IPS-NIHi7 (cell line): Measurements from ENCODE around the gene AVEN.
"Not testable (repeated sequence)": the region's sequence is repeated elsewhere in the genome, so short reads cannot be mapped to it uniquely, and the experiment has no call there.

Experiments used
- DNase-seq: peaks from one replicate; pipeline ENCODE4 v3.0.0; 2012; ENCODE audit warnings: mixed read lengths; ENCODE audit errors: extremely low spot score

Gene AVEN, protein sequence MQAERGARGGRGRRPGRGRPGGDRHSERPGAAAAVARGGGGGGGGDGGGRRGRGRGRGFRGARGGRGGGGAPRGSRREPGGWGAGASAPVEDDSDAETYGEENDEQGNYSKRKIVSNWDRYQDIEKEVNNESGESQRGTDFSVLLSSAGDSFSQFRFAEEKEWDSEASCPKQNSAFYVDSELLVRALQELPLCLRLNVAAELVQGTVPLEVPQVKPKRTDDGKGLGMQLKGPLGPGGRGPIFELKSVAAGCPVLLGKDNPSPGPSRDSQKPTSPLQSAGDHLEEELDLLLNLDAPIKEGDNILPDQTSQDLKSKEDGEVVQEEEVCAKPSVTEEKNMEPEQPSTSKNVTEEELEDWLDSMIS

DNA sequence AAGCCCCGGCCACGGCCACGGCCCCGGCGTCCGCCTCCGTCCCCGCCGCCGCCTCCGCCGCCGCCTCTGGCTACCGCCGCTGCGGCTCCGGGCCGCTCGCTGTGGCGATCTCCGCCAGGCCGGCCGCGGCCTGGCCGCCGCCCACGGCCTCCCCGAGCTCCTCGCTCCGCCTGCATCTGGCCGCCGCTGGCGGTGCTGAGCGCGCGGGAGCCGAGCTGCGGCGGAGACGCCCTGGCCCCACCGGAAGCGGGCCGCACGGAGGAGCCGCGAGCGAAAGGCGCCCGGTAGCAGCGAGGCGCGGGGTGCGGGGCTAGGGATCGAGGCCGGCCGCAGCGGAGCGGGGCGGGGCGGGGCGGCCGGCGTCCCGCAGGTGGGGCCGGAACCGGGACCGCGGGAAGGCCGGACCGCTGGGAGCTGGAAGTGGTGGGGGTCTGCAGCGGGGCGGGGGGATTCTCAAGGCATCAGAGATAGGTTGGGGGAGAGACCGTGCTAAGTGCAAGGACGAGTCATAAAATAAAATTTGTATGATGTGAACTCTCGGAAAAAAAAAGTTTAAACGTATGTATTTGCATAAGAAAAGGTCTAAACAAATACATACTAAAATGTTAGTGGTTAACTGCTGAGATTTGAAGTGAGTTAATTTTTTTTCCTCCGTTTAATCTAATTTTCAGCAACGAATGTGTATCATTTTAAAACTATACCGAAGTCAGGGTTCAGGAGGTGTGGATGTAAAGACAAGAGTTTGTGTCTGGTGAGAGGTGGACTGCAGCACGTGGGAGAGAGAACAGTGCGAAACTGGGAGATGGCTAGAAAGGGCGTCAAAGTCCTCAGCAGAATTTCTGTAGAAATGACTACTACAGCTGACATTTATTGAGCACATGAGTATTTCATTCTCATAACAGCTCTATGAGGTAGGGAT is at the start of gene AVEN:
TSS of gene AVEN (minus strand) at position 334 of the 919 bp plus-strand sequence. CDS start at position 176, 158 bp downstream.
- peak; percentile 59 for DNase-seq

DNA sequence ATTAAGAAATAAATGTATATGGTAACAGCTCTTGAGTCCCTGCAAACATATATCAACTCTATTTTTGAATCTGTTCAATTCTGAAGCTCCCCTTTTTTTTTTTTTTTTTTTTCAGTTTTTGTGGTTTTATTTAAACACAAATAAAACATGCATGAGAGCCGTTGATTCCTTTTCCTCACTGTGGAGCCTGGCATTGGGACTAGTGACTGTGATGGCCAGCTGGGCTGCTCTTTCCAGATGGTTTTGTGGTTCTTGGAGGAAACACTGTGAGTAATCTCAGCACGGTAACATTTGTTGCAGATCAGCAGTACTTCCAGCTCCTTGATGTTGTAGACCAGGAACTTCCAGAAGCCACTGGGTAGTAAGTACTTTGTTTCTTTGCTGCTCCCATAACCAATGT is 46.7 kb upstream of the AVEN start:
- DNase-seq: no peak

DNA sequence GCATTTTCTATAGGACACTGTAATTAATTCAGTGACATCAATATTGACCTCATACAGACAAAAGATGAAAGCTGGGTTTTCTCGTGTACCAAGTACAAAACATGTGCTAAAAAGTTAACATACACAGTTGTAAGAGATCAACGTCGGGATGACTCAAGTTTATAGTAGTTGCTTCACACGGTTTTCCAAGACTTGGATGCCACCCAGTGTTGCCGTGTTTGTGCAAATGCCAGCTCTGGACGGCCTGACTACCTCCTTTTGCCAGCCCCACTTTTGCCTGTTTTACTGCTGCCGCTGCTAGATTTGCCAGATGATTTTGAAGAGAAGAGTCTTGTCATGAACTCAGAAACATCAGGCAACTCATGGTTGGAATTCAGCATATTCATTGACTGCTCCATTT is 45.1 kb upstream of the AVEN start:
- no peak for DNase-seq

DNA sequence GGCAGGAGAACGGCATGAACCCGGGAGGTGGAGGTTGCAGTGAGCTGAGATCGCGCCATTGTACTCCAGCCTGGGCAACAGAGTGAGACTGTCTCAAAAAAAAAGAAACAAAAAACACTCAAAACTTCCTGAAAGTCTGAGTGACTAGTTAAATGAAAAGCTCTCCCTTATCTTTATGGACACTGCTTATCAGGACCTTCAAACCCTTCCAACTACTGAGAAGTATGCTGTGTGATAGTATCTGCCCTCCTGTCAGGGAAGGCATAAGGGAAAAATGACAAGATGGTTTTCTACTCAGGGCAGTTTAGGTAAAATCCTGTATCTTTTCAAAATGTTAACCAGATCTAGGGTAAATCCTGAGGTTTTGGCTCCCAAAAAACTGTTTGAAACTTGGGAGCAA is 40.9 kb upstream of the AVEN start:
- no peak for DNase-seq

DNA sequence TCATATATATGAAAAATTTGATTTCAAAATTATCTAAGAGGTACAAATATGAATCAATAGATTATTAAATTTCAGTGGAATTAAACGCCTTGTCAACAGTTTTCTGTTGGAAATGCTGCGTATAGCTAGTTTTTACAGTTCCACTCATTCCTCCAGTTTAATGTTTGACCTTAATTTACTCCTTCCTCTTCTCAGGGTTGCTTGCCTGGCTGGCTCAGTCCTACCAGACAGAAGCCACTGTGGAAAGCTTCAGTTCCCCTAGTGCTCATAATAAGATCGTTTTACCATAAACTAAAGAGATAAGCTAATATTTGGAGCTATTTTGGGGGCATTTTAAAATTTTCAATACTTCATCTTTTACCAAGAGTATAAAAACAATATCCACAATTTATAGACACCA is 39.9 kb upstream of the AVEN start:
- no peak for DNase-seq

DNA sequence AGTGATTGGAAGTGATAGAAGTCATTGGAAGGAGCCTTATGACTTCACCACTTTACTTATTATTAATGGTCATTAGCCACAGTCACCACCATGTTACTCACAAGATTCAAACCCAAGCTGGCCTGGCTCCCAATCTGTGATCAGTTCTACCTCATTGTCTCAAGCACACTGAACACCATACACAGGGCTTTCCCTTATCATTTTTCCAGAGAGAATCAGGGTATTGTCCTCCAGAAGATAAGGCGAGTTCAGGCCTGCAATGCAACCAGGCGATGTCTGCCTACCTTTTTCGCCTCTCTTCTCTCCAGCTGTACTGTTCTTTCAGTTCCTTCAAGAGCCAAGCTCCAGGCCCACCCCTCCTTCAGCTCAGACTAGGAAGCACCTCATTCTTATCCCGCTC is 37.8 kb upstream of the AVEN start:
- DNase-seq: no peak

DNA sequence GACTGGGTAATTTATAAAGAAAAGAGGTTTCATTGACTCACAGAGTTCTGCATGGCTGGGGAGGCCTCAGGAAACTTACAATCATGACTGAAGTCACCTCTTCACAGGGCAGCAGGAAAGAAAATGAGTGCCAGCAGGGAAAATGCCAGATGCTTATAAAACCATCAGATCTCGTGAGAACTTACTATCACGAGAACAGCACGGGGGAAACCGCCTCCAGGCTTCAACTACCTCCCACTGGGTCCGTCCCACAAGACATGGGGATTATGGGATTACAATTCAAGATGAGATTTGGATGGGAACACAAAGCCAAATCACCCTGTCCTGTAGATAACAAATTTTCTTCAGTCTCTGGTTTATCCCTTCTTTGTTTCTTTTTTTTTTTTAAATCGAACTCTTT is 31.0 kb upstream of the AVEN start:
- no peak for DNase-seq

DNA sequence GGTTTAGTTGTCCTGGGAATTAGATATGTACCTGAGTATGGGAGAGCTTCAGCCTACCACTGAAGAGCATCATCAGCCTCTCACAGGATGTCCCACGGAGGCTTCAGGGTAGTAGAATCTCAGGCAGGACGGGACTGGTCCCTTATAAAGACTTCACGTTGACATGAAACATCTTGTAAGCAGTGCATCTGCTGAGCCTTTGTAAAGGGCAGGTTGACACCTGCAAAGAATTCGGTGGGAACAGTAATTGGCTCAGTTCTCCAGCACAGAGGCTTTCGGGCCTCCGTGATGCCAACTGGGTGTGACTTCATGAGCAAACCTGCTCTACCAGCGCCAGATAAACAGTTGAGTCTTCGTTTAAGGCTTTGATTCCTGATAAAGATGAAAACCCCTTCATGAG is 26.9 kb upstream of the AVEN start:
- no peak for DNase-seq

DNA sequence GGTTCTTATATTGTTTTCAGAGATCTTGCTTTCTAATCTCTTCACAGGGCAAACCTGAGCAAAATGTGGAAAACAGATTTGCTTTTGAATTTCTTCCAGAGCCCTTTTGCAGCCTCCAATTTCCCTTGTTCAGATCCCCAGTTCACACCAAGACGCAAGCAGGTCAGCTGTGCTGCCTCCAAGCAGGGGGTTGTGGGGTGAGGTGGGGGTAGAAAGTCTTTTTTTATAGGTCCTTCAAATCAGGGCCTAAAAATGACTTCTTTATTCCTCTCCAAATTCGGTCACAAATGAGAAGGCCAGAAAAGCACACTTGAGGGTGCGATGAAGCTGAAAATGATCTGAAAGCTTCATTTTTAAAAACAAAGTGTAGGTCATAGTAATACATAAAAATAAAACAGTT is 26.3 kb upstream of the AVEN start:
- DNase-seq: no peak

DNA sequence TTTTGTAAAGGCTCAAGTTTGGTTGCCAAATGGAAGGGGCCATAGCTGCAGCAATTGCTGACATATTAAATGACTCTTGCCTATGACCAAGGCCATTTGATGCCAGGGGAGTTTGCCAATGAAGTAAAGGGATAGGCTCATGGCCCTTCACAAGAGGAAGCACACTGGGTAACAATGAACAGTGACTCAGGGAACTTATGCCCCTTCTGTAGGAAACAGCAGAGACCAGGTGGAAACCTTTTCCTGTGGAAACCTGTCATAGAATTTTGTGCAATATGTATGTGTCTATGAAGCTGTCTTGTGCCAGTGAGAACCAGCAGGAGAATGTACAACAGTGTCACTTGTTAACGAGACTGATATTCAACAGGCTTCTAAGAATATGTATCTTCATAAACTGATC is 25.4 kb upstream of the AVEN start:
- DNase-seq: no peak

DNA sequence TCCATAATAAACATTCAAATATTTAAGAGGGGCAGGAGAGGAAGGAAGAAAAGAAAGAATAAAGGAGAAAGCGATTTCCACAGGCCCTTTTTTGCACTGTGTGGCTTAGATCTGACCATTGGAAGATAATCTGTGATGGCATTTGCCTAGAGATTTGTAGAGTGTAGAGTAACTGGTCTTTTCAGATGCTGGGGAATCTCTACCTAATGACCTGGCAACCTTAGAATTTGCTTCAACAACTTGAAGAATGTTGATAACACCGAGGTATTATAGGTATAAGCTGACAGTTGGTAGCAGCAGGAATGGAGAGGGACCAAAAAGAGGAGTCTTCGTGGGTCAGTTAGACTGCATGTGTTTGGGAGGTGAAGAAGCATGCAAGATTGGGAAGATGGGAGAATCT is 20.9 kb upstream of the AVEN start:
- DNase-seq: no peak

DNA sequence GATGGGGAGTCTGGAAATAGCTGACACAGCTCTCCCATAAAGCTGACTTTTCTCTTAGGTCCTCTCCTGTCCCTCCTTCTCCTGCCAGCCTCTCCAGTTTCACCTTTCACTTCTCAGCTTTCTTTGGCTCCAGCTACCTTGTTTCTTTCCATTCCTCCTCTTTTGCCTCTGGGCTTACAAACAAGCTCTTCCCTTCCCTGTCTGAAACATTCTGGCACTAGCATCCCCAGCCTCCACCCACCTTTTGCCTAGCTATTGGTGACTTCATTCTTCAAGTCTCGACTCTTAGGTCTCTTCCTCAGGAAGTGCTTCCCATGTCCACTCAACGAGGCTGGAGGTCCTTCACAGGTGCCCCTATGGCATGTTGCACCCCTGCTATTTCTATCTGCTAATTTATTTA is 20.5 kb upstream of the AVEN start:
- no peak for DNase-seq

DNA sequence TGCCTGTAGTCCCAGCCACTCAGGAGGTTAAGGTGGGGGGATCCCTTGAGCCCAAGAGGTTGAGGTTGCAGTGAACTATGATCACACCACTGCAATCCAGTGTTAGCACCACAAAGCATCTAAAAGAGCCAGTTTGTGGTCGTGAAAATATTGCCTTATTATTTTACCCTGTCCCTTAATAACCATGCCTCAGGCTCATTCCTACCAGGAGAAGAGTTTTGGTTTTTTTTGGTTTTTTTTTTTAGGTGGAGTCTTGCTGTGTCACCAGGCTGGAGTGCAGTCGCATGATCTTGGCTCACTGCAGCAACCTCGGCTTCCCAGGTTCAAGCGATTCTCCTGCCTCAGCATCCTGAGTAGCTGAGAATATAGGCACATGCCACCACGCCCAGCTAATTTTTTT is 17.9 kb upstream of the AVEN start:
- no peak for DNase-seq

DNA sequence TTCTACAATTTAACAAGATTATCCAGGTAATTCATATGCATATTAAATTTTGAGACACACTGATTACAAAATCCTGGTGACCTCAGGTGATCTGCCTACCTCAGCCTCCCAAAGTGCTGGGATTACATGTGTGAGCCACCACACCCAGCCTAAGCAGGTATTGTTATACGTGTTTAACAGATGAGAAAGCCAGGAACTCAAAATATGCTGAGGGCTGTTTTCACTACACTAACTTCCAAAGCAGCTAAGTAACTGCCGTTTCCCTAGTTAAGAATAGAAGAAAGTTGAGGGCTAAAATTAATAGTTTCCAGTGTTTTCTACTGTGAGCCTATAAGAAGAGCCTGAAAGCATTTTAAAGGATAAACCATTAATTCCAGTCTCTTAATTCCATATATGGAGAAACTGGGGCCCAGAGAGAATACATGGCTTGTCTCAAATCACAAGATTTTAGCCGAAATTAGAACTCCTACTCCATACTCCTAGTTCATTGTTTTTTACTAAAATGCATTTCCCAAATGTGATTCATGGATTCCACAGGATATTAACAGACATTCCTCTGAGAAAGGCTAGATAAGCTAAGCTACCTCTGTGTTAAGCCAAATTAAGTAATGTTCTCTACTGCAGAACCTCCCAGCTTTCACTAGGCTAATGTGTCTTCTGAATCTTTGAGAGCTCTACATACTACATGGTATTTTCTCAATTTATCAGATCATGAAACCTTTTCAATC is 17.0 kb upstream of the AVEN start:
- no peak for DNase-seq

DNA sequence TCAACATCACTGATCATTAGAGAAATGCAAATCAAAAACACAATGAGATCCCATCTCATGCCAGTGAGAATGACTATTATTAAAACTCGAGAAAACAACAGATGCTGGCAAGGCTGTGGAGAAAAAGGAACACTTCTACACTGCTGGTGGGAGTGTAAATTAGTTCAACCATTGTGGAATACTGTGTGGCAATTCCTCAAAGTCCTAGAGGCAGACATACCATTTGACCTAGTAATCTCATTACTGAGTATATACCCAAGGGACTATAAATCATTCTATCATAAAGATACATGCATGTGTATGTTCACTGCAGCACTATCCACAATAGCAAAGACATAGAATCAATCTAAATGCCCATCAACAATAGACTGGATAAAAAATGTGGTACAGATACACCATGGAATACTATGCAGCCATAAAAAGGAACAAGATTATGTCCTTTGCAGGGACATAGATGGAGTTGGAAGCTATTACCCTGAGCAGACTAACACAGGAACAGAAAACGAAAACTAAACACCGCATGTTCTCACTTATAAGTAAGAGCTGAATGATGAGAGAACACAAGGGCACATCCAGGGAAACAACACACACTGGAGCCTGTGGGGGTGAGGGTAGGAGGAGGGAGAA is 15.2 kb upstream of the AVEN start:
- no peak for DNase-seq

DNA sequence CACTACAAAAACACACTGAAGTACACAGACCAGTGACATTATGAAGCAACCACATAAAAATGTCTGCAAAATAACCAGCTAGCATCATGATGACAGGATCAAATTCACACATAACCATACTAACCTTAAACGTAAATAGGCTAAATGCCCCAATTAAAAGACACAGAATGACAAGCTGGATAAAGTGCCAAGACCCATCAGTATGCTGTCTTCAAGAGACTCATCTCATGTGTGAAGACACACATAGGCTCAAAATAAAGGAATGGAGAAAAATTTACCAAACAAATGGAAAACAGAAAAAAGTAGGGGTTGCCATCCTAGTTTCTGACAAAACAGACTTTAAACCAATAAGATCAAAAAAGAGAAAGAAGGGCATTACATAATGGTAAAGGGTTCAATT is 11.4 kb upstream of the AVEN start:
- not testable (repeated sequence) for DNase-seq

DNA sequence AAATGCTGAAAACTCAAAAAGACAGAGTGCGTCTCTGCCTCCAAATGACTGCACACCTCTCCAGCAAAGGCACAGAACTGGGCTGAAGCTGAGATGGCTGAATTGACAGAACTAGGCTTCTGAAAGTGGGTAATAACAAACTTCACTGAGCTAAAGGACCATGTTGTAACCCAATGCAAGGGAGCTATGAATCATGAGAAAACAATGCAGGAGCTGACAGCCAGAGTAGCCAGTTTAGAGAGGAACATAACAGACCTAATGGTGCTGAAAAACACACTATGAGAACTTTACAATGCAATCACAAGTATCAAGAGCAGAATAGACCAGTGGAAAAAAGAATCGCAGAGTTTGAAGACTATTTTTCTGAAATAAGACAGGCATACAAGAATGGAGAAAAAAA is 10.1 kb upstream of the AVEN start:
- DNase-seq: no peak

DNA sequence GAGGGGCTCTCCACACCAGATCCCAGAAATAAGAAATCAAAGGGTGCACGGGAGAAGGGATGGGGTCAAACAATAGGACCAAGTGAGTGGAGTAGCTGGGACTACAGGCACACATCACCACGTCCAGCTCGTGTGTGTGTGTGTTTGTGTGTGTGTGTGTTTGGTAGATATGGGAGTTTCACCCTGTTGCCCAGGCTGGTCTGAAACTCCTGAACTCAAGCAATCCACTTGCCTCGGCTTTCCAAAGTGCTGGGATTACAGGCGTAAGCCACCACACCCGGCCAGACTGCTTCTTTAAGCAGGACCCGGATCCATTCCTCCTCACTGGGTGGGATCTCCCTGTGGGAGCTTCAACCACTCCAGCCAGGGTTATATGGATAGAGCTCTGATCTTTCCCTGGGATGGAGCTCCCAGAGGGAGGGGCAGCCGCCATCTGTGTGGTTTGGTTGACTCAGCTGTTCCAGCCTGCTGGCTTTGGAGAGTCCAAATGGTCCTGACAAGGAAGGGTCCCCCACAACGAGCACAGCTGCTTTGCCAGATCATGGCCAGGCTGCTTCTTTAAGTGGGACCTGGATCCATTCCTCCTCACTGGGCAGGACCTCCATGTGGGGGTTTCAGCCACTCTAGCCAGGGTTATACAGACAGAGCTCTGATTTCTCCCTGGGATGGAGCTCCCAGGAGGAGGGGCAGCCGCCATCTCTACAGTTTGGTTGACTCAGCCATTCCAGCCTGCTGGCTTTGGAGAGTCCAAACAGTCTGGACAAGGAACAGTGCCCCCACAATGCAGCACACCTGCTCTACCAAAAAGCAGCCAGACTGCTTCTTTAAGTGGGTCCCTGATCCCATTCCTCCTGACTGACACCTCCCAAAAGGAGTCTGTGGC is 9.1 kb upstream of the AVEN start:
- no peak for DNase-seq

DNA sequence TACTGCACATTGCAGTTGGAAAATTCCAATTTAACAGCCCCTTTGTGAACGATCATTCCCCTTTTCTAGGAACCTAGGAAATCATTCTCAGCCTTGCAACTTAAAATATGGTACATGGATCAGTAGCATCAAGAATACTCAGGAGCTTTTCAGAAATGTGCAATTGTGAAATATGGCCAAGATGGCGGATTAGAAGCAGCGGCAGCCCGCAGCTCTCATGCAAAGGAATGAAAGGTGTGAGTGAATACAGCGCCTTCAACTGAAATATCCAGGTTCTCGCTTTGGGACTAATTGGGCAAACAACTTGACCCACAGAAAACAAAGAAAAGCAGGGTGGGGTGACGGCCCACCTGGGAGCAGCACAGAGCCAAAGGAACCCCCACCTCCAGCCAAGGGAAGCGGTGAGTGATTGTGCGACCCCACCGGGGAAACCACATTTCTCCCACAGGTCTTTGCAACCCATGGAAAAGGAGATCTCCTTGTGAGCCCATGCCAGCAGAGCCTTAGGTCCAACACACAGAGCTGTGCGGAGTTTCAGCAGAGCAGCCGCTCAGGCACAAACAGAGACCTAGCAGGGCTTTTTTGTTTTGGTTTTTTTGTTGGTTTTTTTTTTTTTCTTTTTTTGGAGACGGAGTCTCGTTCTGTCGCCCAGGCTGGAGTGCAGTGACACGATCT is 7.6 kb upstream of the AVEN start:
- DNase-seq: no peak

DNA sequence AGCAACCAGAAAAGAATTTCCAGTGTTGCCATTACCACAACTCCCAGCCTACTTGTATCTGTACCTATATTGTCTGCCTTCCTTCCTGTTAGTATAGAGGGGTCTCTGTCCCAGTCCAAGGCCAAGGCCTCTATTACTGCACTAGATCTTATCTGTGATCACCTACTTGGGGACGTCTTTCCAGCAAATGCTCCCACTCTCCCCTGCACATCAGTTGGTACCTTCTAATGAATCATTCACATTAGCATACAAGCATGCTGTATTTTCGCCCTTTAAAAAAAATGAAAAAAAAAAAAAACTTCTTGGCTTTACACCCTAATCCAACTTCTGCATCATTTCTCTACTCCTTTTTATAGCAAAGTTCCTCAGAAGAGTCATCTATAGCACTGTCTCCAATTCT is 4.8 kb upstream of the AVEN start:
- DNase-seq: no peak
